ENCODE results near the gene SMARCA5.

The SMARCA5 gene

DNA sequence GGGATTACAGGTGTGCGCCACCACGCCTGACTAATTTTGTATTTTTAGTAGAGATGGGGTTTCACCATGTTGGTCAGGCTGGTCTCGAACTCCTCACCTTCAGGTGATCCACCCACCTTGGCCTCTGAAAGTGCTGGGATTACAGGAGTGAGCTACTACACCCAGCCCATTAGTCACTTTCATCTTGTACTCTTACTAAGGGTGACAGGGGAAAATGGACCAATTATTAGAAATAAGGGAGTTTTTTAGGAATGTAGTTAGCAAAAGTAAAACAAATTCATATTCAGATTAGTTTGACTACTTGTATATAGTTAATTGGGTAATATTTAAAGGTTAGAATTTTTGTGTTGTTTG lies 26.1 kb downstream of the SMARCA5 start:
- no peak for DNase-seq

GRCh38 chr4:143549928-143550327 lies 36.4 kb downstream of the SMARCA5 start:
- no peak for DNase-seq

GRCh38 chr4:143554728-143555597 lies 41.5 kb downstream of the SMARCA5 start:
- DNase-seq, result no peak

- DNase-seq, result no peak
Measured at GRCh38 chr4:143555676-143556075, 42.2 kb downstream of the SMARCA5 start.

DNA sequence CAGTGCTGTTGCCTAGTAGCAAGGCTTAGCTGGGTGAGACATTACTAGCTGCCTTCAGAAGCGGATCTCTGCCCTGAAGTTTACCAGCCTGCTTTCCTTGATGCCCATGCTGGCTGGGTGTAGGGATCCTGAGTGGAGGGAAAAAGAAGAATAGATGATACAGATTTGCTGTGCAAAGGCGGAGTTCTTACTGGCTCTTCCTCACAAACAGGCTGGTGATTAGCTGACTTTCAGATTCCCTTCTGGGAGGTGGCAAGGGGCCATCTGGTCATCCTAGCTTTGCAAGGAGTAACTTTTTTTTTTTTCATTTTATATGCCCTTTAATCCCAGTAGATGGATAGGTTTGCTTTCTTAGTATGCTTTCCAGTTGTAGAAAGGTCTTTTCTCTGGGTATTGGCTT lies 44.8 kb downstream of the SMARCA5 start:
- DNase-seq, result no peak

DNA sequence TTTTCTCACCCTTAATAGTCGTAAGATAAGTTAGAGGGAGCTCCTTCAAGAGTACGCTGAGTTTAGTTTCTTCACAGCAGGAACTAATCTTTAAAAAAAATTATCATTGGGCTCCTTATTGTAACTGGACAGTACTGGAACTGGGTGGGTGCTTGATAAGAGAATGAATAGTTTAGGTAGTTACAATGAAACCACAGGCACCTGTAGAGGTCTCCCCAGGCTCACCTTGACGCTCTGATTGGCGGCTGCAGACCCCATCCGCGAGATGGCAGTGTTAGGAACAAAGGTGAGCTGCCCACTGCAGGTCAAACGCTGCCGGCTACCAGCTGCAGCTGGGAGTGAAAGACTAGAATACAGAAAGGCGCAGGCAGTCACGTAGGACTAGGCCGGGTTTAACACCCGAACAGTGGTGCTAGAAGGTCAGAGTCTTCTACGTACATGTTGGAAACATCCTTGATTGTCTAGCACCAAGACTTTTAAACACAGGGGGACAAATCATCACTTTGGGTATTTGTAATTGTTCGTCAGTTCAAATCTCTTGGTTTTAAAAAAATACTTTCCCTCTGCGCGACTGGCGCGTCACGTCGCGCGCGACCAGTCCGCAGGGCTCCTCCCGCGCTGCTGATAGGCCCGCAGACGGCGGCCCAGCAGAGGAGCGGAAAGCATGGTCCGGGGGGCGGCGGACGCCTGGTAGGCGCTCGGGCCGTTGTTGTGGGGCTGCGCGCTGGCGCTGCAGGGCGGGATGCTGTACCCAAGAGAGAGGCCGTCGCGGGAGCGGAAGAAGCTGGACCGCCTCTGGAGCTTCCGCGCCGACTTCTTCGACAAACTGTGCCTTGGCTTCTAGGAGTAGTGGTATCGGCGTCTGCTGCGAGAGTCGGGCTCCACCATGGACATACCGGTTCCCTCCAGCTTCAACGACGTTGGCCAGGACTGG lies 45.6 kb downstream of the SMARCA5 start:
- DNase-seq, result peak; percentile 9

DNA sequence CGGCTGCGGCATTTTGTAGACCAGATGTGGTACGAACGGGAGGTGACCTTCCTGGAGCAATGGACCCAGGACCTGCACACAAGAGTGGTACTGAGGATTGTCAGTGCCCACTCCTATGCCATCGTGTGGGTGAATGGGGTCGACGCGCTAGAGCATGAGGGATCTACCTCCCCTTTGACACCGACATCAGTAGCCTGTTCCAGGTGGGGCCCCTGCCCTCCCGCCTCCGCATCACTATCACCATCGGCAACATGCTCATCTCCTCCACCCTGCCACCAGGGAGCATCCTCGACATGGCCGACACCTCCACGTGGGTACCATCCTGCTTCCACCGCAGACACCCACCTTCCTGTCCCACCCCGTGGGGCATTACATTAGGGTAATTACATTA lies 46.2 kb downstream of the SMARCA5 start:
- DNase-seq, result no peak

DNA sequence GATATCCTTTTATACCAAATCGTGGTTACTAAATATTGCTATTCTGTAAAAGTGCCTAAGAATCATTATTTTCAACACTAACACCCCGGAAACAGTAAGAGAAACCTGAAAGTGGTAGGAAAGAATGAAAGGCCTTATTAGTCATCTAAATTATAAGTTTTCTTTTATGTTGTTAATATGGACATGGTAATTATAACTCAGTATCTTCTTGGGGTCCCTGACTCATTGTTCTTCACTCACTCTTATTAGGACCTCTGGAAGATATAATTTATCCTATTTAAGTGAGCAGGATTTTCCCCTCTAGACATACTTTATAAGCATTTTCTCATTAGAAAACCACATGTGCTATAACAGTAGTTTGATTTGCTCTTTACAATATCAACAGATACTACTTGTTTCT lies 51.0 kb downstream of the SMARCA5 start:
- DNase-seq, result no peak

DNA sequence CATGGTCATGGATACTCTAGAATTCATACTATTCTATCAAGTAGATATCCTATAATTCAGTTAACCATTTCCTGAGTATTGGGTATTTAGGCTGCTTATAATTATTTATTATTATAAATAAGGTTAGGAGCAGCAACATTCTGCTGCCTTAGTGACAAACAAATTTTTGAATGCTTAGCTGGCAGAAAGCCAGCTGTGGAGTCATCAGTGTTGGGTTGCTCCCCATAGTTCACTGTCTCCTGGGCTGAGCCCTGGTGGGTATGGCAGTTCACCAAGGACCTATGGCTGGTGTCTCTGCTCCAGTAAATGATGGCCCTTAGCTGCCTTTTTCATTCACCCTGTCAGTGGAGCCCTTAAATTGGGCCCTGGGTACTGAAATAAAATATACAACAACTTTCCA lies 61.8 kb downstream of the SMARCA5 start:
- no peak for DNase-seq

DNA sequence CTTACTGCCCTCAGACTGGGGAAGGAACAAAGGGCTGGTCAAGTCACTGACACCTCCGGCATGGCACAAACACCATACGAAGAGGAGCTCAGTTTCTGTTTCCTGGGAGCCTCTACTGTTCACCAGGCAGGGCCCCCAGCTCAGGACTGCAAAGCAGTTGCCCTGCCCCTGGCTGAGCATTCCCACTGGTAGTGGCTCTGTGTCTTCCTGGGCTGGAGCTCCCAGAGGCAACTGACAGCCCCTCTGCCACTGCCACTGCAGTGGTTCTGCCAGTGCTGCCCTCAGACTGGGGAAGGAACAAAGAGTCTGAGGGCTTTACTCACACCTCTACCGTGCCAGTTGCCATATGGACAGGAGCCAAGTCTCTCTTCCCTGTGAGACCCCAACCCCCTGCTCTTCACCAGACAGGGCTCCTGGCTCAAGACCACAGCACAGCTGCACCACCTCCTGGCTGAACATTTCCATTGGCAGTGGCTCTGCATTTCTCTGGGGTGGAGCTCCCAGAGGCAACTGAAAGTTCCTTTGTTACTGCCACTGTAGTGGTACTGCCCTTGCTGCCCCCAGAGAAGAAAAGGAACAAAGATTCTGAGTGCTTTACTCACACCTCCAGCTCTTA lies 67.9 kb downstream of the SMARCA5 start:
- no peak for DNase-seq

DNA sequence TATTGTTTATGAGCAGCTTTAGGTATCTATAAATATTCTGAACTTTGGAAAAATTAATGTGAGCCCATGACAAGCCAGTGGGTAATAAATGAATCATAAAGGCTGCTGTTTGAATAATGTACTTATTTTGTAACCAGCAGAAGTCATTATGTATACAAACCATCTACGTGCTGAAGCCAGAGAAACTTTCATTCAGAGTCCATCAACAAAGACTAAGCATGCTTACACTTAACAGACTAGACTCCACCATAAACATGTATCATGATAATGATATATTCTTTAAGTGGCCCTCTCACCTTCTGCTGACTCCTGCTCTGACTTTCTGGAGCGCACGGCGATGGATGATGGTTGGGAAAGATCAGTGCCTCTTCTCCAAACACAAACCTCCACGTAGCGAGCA lies 72.0 kb downstream of the SMARCA5 start:
- DNase-seq, result no peak

- DNase-seq, result no peak
Measured at GRCh38 chr4:143586080-143586479, 72.6 kb downstream of the SMARCA5 start.

- DNase-seq, result no peak
Measured at GRCh38 chr4:143587703-143588102, 74.2 kb downstream of the SMARCA5 start.

DNA sequence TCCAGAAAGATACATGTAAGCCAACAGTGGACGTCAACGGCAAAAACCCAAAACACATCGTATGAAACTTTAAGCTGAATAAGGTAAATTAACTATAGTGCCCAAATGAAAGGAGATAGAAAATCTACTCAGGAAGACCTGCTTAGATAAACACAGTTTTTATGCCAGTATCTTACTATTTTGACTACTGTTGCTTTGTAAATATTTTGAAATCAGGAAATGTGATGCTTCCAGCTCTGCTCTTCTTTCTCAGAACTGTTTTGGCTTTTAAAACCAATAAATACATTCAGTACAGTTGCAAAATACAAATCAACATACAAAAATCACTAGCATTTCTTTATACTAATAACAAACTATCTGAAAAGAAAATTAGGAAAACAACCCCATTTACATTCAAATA lies 83.8 kb downstream of the SMARCA5 start:
- no peak for DNase-seq

GRCh38 chr4:143598816-143599215 lies 85.3 kb downstream of the SMARCA5 start:
- no peak for DNase-seq

DNA sequence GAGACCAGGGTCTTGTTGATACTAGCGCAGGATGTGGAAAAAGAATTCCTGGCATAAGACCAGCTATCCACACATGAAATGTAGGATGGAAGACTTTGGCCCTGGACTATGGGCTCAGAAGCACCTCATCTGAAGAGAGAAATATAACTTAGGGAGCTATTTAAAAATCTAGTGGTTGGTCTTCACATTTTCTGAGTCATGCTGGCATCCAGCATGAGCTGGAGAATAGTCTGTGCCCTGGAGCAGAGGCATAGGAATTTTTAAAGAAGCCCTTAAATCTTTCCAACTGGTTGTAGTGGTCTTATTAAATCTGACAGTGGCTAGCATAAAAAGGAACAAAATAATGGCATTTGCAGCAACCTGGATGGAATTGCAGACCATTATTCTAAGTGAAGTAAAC lies 86.3 kb downstream of the SMARCA5 start:
- DNase-seq, result no peak

DNA sequence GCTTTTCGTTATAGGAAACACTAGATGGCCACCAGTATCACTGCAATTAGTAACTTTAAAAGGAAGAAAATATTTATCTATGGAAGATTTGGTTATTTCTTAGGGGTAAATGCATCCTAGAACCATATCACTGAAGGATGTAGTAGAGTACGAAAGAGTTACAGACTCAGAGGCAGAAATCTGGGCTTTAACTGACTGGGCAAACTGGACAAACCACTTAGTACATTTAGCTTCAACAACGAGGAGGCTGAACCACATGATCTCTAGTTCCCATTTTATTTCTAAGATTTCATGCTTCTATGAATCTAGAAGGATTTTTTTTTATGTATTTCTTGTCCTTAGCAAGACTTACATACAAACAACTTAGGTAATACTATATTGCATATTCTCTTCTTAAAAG lies 93.0 kb downstream of the SMARCA5 start:
- no peak for DNase-seq
